NT2/D1 (cell line): ENCODE data around the gene USH1C.
A peak's percentile ranks its signal among the peaks of the same experiment; 100 is the strongest.

Experiments used
- DNase-seq: peaks from one replicate; pipeline ENCODE4 v3.0.0-alpha.2; 2011; ENCODE audit warnings: low read depth, low spot score
- H3K27me3 ChIP-seq: 2 replicates; pipeline ENCODE4 v1.6.0; 2011; ENCODE audit warnings: mild to moderate bottlenecking; ENCODE audit not compliant: insufficient read length, insufficient read depth
- H3K36me3 ChIP-seq: 2 replicates; pipeline ENCODE4 v1.6.1; 2011; ENCODE audit warnings: mild to moderate bottlenecking, low read length, mixed read lengths; ENCODE audit not compliant: insufficient read depth, insufficient read length
- H3K4me1 ChIP-seq: 2 replicates; pipeline ENCODE4 v1.5.1; 2011; ENCODE audit not compliant: insufficient read depth, insufficient read length
- H3K4me3 ChIP-seq: 2 replicates; pipeline ENCODE4 v1.5.1; 2011; ENCODE audit warnings: low read depth; ENCODE audit not compliant: insufficient read length
- H3K9ac ChIP-seq: 2 replicates; pipeline ENCODE4 v1.6.0; 2011; ENCODE audit warnings: low read depth; ENCODE audit not compliant: insufficient read length
- H3K9me3 ChIP-seq: 2 replicates; pipeline ENCODE4 v1.5.1; 2011; ENCODE audit warnings: mild to moderate bottlenecking, low read length; ENCODE audit not compliant: insufficient read depth
- SUZ12 ChIP-seq: IDR thresholded peaks from 2 replicates; pipeline ENCODE4 v1.6.1; 2011; ENCODE audit not compliant: insufficient read length, insufficient read depth; ENCODE audit errors: extremely low read depth
- YY1 ChIP-seq: IDR thresholded peaks from 2 replicates; pipeline ENCODE4 v1.6.1; 2011; ENCODE audit not compliant: insufficient read length, insufficient read depth
- ZNF274 ChIP-seq: IDR thresholded peaks from 2 replicates; pipeline ENCODE4 v1.6.1; 2011; ENCODE audit warnings: mild to moderate bottlenecking, low read depth, low read length

USH1C gene

DNA sequence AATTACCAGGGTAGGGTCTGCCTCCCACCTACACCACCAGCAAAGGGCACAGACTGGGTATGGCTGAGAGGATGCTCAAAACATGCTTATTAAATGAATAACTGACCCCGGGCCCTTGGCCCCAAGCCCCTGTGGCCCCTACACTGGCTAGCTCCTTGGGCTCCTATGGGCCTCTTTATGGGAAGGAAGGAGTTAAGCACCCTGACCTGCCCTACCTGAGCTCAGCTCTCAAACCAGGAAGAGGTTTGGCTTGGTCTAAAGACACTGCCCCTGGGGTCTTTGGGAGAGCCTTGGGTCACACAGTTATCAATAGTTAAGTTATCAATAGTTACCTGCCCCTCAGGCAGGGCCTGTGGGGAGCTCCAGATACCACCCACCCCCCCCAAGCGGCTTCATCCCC lies 1.2 kb downstream of the USH1C start:
- TF ChIP-seq SUZ12 (no peak), YY1 (no peak), ZNF274 (no peak)
- Histone ChIP-seq H3K4me1 (peaks cover 19% of the 10 kb centered on the region), H3K36me3 (no peaks in the 10 kb centered on the region), H3K9ac (peak overlapping the region; percentile 76), H3K27me3 (peaks cover 18% of the 10 kb centered on the region), H3K4me3 (no peak overlapping the region), H3K9me3 (no peaks in the 10 kb centered on the region)
- DNase-seq: no peak

DNA sequence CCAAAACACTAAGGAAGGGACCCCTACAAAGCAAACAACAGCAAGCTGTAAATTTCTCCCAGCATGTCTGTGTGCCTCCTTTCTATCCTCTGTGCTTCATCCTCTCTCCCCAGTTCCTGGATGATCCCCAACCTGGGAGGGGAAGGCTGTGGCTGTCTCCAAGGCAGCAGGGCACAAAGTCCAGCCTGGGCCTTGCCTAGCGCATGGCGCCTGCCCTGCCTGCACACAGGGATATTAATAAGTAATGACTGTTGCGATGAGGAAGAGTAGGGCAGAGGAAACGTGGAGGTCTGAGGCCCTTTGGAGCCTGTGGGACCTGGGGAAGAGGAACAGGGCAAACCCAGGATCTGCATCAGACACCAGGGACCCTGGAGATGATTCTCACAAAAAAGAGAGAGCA lies 2.0 kb downstream of the USH1C start:
- H3K4me1 ChIP-seq: peaks cover 14% of the 10 kb centered on the region
- DNase-seq: no peak
- H3K9ac ChIP-seq: no peak overlapping the region
- TF ChIP-seq ZNF274 (no peak), YY1 (no peak), SUZ12 (no peak)
- H3K27me3 ChIP-seq: peaks cover 18% of the 10 kb centered on the region
- H3K9me3 ChIP-seq: no peaks in the 10 kb centered on the region
- no peaks in the 10 kb centered on the region for H3K36me3 ChIP-seq
- no peak overlapping the region for H3K4me3 ChIP-seq

DNA sequence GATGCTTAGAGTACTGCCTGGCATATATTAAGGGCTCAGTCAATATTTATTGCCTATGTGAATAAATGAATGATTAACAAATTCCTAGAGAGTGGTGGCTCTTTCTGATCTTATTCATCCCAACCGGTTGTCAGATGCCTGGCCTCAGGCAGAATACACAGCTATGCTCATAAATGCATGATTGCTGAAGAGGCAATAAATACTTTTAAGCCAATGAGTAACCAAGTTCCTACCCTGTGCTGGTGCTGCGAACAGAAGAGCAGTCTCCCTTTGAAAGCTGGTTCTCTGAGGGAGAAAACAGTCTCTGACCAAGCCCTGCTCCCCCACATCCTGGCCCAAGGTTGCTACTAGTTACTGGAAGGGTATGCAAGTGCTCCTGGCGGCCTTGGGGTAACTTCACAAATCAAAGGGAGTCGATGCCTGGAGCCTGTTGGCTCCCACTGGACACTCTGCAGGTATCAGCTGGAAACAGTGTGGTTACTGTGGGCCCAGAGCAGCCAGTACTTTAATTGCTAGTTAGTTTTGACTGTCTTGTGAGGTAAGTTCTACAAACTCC lies 2.8 kb downstream of the USH1C start:
- H3K9me3 ChIP-seq: no peaks in the 10 kb centered on the region
- H3K9ac ChIP-seq: no peak overlapping the region
- no peak for DNase-seq
- TF ChIP-seq ZNF274: no peak
- peaks cover 14% of the 10 kb centered on the region for H3K4me1 ChIP-seq
- H3K4me3 ChIP-seq: no peak overlapping the region
- no peaks in the 10 kb centered on the region for H3K36me3 ChIP-seq
- H3K27me3 ChIP-seq: peaks cover 17% of the 10 kb centered on the region

DNA sequence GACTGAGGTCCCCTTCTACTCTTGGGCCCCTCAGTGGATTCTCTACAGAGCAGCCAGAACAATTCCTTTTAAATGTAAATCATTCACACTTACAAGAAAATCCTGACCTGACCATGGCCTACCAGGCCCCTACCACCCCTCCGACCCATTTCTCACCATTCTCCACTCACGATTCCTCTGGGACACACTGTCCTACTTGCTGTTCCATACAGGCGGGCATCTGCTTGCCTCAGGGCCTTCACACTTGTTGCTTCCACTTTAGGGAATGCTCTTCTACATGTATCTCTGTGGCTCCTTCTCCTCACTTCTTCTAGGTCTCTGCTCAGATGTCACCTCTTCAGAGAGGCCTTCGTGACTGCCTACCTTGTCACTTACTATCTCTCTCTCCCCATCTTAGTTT lies 3.4 kb downstream of the USH1C start:
- H3K4me1 ChIP-seq: peaks cover 14% of the 10 kb centered on the region
- no peak overlapping the region for H3K4me3 ChIP-seq
- H3K9ac ChIP-seq: no peak overlapping the region
- TF ChIP-seq YY1 (no peak), ZNF274 (no peak), SUZ12 (no peak)
- no peaks in the 10 kb centered on the region for H3K9me3 ChIP-seq
- no peaks in the 10 kb centered on the region for H3K36me3 ChIP-seq
- DNase-seq: no peak
- peaks cover 14% of the 10 kb centered on the region for H3K27me3 ChIP-seq

DNA sequence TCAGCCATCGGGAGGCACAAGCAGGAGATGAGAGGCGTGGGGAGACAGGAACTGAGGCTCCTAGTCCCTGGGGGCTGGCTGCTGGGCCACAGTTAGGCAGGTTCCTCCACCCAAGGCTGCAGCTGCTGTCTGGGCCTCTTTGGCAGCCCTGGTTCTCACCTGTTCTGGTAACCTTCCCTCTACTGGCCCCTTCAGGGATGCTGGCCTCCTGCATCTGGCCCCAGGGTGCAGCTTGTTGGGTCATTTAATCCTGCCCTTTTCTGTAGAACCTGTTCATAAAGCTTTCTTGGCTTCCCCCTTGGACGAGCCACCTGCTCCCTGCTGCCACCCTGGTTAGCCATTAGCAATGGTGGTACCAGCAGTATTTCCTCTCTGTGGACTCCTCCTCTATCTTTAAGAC lies 5.5 kb downstream of the USH1C start:
- H3K36me3 ChIP-seq: no peaks in the 10 kb centered on the region
- no peak for DNase-seq
- H3K27me3 ChIP-seq: peaks cover 6% of the 10 kb centered on the region
- H3K4me3 ChIP-seq: no peak overlapping the region
- H3K9ac ChIP-seq: no peak overlapping the region
- no peaks in the 10 kb centered on the region for H3K9me3 ChIP-seq
- H3K4me1 ChIP-seq: peaks cover 18% of the 10 kb centered on the region
- no peak for TF ChIP-seq SUZ12
- no peak for TF ChIP-seq YY1
- no peak for TF ChIP-seq ZNF274

DNA sequence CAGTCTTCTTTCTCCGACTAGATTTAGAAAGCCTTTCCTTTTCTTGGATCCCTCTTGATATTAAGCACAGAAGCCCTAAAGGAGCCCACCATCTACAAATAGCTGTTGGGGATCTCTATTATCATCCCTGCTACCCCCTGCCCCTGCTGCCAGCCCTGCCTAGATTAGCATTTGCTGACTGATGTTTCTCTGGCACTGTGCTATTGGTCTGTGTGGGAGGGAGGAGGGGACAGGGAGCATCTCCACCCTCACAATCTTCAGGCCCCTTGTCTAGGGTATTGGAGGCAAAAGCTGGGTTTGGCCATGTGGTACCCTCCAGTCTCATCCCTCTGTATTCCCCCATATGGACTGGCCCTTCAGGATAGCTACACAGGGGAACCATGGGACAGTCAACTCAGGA lies 6.2 kb downstream of the USH1C start:
- TF ChIP-seq ZNF274: no peak
- TF ChIP-seq YY1: no peak
- no peak for TF ChIP-seq SUZ12
- Histone ChIP-seq H3K27me3 (no peaks in the 10 kb centered on the region), H3K4me3 (no peak overlapping the region), H3K36me3 (no peaks in the 10 kb centered on the region), H3K4me1 (peaks cover 20% of the 10 kb centered on the region), H3K9ac (no peak overlapping the region), H3K9me3 (no peaks in the 10 kb centered on the region)
- DNase-seq: no peak

DNA sequence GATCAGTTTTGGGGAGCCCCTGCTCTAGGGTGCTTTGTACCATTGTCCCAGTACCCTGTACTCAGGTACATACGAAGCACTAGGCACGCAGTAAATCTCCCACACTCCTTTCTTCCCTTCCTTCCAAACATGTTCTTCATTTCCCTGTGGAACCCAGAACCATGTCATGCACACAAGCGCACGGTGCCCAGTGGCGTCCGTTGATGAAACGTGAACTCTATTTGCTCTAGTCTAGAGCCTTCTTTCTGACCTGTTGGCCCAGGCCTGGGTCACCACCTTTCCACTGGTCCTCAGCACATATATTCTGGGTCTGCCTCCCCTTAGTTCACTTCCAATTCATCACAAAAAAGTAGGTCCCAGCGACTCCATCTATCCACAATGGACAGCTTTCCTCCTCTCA lies 7.0 kb downstream of the USH1C start:
- Histone ChIP-seq H3K4me3 (no peak overlapping the region), H3K9ac (no peak overlapping the region), H3K27me3 (no peaks in the 10 kb centered on the region), H3K36me3 (no peaks in the 10 kb centered on the region), H3K9me3 (no peaks in the 10 kb centered on the region), H3K4me1 (peaks cover 14% of the 10 kb centered on the region)
- DNase-seq: no peak
- no peak for TF ChIP-seq SUZ12
- no peak for TF ChIP-seq YY1
- TF ChIP-seq ZNF274: no peak

DNA sequence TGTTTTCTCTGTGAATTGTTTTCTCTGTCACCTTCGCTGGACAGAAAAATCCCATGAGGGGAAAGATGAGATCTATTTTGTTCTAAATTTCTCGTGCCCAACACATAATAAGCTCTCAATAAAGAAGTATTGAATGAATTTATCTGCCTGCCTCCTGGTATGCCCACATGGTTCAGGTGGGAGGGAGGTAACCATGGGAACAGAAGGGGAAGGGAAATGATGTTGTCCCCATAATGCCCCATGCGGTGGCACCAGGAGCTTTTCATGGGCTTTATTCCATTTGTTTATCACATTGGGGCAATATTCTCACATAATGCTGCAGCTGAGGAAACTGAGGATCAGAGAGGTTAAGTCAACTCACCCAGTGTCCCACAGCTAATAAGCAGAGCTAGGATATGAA lies 8.7 kb downstream of the USH1C start:
- DNase-seq: no peak
- no peak overlapping the region for H3K9ac ChIP-seq
- TF ChIP-seq YY1 (no peak), SUZ12 (no peak), ZNF274 (no peak)
- no peaks in the 10 kb centered on the region for H3K9me3 ChIP-seq
- H3K27me3 ChIP-seq: no peaks in the 10 kb centered on the region
- no peaks in the 10 kb centered on the region for H3K36me3 ChIP-seq
- peaks cover 9% of the 10 kb centered on the region for H3K4me1 ChIP-seq
- no peak overlapping the region for H3K4me3 ChIP-seq
